Measurements from ENCODE around the gene CTNNA3.
"Not testable (repeated sequence)": the region's sequence is repeated elsewhere in the genome, so short reads cannot be mapped to it uniquely, and the experiment has no call there.

Gene CTNNA3

GRCh38 chr10:66350622-66351399 lies 1345.2 kb downstream of the CTNNA3 start:
- POLR2A ChIA-PET: no interaction called here
- no peaks in the 10 kb centered on the region for H3K9me3 ChIP-seq (ENCODE audit: control extremely low read depth in 1 of 5, control insufficient read depth in 4 of 5, insufficient read depth in 2 of 5, low read depth in 1 of 5, low read length in 4 of 5)
- CTCF ChIA-PET: interaction anchor here (0.7 kb wide), 1 partner anchor 31 kb away, joined by 3 read pairs; no protein-coding TSS in a partner anchor
- no CpG with 5 or more reads among the region's 1 CpG for WGBS (ENCODE audit: insufficient coverage)
- no peak overlapping the region for H3K4me3 ChIP-seq (ENCODE audit: control insufficient read depth in 1 of 7, extremely low read depth in 1 of 7, insufficient read depth in 4 of 7, low read depth in 2 of 7, low read length in 6 of 7)
- DNase-seq: no peak
- H3K27ac ChIP-seq (ENCODE audit: insufficient read depth in 1 of 2, low read depth in 1 of 2, low read length in 2 of 2, poor library complexity in 1 of 2, severe bottlenecking in 2 of 2): no peak overlapping the region
- H3K27me3 ChIP-seq (replicated peaks in 2 of 5; ENCODE audit: control insufficient read depth in 4 of 5, insufficient read depth in 5 of 5, low read length in 4 of 5): no peaks in the 10 kb centered on the region
- H3K4me1 ChIP-seq (ENCODE audit: control extremely low read depth in 1 of 4, control insufficient read depth in 4 of 4, insufficient read depth in 4 of 4, low read length in 3 of 4): no peaks in the 10 kb centered on the region
- H3K36me3 ChIP-seq (ENCODE audit: control insufficient read depth in 4 of 4, insufficient read depth in 4 of 4, low read length in 3 of 4): no peaks in the 10 kb centered on the region

DNA sequence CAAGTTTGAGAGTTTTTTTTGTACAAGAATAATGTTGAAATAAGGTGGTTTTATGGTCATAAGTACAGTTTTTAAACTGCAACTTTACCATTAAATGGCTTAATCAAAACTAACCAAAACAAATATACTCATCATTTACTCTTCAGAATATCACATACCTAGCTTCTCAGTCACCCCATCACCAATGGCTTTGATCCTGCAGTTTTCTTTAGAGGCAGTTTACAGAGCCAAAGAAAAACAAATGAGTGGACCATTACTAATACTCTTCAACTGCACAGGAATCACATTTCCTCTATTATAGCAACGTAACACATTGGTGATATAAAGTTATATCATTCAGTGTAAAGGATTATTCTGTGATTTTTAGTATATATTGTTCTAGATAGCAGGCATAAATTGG lies 1346.3 kb downstream of the CTNNA3 start:
- H3K4me1 ChIP-seq (ENCODE audit: control extremely low read depth in 1 of 4, control insufficient read depth in 4 of 4, insufficient read depth in 4 of 4, low read length in 3 of 4): no peaks in the 10 kb centered on the region
- H3K4me3 ChIP-seq (ENCODE audit: control insufficient read depth in 1 of 7, extremely low read depth in 1 of 7, insufficient read depth in 4 of 7, low read depth in 2 of 7, low read length in 6 of 7): no peak overlapping the region
- H3K9me3 ChIP-seq (ENCODE audit: control extremely low read depth in 1 of 5, control insufficient read depth in 4 of 5, insufficient read depth in 2 of 5, low read depth in 1 of 5, low read length in 4 of 5): no peaks in the 10 kb centered on the region
- no peaks in the 10 kb centered on the region for H3K27me3 ChIP-seq (replicated peaks in 2 of 5; ENCODE audit: control insufficient read depth in 4 of 5, insufficient read depth in 5 of 5, low read length in 4 of 5)
- CTCF ChIA-PET: no interaction called here
- WGBS (ENCODE audit: insufficient coverage): no CpG with 5 or more reads among the region's 1 CpG
- H3K36me3 ChIP-seq (ENCODE audit: control insufficient read depth in 4 of 4, insufficient read depth in 4 of 4, low read length in 3 of 4): no peaks in the 10 kb centered on the region
- no peak overlapping the region for H3K27ac ChIP-seq (ENCODE audit: insufficient read depth in 1 of 2, low read depth in 1 of 2, low read length in 2 of 2, poor library complexity in 1 of 2, severe bottlenecking in 2 of 2)
- no peak for DNase-seq
- POLR2A ChIA-PET: no interaction called here

DNA sequence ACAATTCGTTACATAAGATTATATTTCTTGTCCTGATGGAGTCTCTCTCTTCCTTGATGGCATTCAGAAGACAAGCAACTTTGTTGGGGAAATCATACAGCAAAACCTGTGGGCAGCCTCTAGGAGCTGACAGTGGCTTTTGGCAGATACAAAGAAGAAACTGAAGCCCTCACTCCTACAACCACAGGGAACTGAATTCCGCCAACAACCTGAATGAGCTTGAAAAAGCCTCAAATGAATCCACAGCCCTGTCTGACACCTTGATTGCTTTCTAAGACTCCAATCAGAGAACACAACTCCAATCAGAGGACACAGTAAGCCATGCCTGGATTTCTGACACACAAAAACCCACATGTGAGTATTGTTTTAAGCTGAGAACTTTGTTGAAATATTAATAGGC lies 1346.9 kb downstream of the CTNNA3 start:
- no peaks in the 10 kb centered on the region for H3K9me3 ChIP-seq (ENCODE audit: control extremely low read depth in 1 of 5, control insufficient read depth in 4 of 5, insufficient read depth in 2 of 5, low read depth in 1 of 5, low read length in 4 of 5)
- H3K27ac ChIP-seq (ENCODE audit: insufficient read depth in 1 of 2, low read depth in 1 of 2, low read length in 2 of 2, poor library complexity in 1 of 2, severe bottlenecking in 2 of 2): no peak overlapping the region
- H3K4me1 ChIP-seq (ENCODE audit: control extremely low read depth in 1 of 4, control insufficient read depth in 4 of 4, insufficient read depth in 4 of 4, low read length in 3 of 4): no peaks in the 10 kb centered on the region
- H3K36me3 ChIP-seq (ENCODE audit: control insufficient read depth in 4 of 4, insufficient read depth in 4 of 4, low read length in 3 of 4): no peaks in the 10 kb centered on the region
- no peak overlapping the region for H3K4me3 ChIP-seq (ENCODE audit: control insufficient read depth in 1 of 7, extremely low read depth in 1 of 7, insufficient read depth in 4 of 7, low read depth in 2 of 7, low read length in 6 of 7)
- H3K27me3 ChIP-seq (replicated peaks in 2 of 5; ENCODE audit: control insufficient read depth in 4 of 5, insufficient read depth in 5 of 5, low read length in 4 of 5): no peaks in the 10 kb centered on the region
- 82% methylated on average over 2 of the region's 2 CpGs for WGBS (ENCODE audit: insufficient coverage)
- ChIA-PET POLR2A (no interaction called here), CTCF (no interaction called here)
- no peak for DNase-seq

- Histone ChIP-seq H3K27ac (ENCODE audit: insufficient read depth in 1 of 2, low read depth in 1 of 2, low read length in 2 of 2, poor library complexity in 1 of 2, severe bottlenecking in 2 of 2) (no peak overlapping the region), H3K4me1 (ENCODE audit: control extremely low read depth in 1 of 4, control insufficient read depth in 4 of 4, insufficient read depth in 4 of 4, low read length in 3 of 4) (no peaks in the 10 kb centered on the region), H3K36me3 (ENCODE audit: control insufficient read depth in 4 of 4, insufficient read depth in 4 of 4, low read length in 3 of 4) (no peaks in the 10 kb centered on the region), H3K27me3 (replicated peaks in 2 of 5; ENCODE audit: control insufficient read depth in 4 of 5, insufficient read depth in 5 of 5, low read length in 4 of 5) (no peaks in the 10 kb centered on the region), H3K4me3 (ENCODE audit: control insufficient read depth in 1 of 7, extremely low read depth in 1 of 7, insufficient read depth in 4 of 7, low read depth in 2 of 7, low read length in 6 of 7) (no peak overlapping the region), H3K9me3 (ENCODE audit: control extremely low read depth in 1 of 5, control insufficient read depth in 4 of 5, insufficient read depth in 2 of 5, low read depth in 1 of 5, low read length in 4 of 5) (no peaks in the 10 kb centered on the region)
- DNase-seq: no peak
- WGBS (ENCODE audit: insufficient coverage): 80% methylated on average over 1 of the region's 3 CpGs
- CTCF ChIA-PET: no interaction called here
- POLR2A ChIA-PET: no interaction called here
Measured at GRCh38 chr10:66337211-66337610, 1358.8 kb downstream of the CTNNA3 start.

- no peak for DNase-seq
- Histone ChIP-seq H3K36me3 (ENCODE audit: control insufficient read depth in 4 of 4, insufficient read depth in 4 of 4, low read length in 3 of 4) (no peaks in the 10 kb centered on the region), H3K4me3 (ENCODE audit: control insufficient read depth in 1 of 7, extremely low read depth in 1 of 7, insufficient read depth in 4 of 7, low read depth in 2 of 7, low read length in 6 of 7) (no peak overlapping the region), H3K27me3 (replicated peaks in 2 of 5; ENCODE audit: control insufficient read depth in 4 of 5, insufficient read depth in 5 of 5, low read length in 4 of 5) (no peaks in the 10 kb centered on the region), H3K27ac (ENCODE audit: insufficient read depth in 1 of 2, low read depth in 1 of 2, low read length in 2 of 2, poor library complexity in 1 of 2, severe bottlenecking in 2 of 2) (no peak overlapping the region), H3K4me1 (ENCODE audit: control extremely low read depth in 1 of 4, control insufficient read depth in 4 of 4, insufficient read depth in 4 of 4, low read length in 3 of 4) (no peaks in the 10 kb centered on the region), H3K9me3 (ENCODE audit: control extremely low read depth in 1 of 5, control insufficient read depth in 4 of 5, insufficient read depth in 2 of 5, low read depth in 1 of 5, low read length in 4 of 5) (no peaks in the 10 kb centered on the region)
- ChIA-PET CTCF (no interaction called here), POLR2A (no interaction called here)
Measured at GRCh38 chr10:66336791-66337190, 1359.2 kb downstream of the CTNNA3 start.

DNA sequence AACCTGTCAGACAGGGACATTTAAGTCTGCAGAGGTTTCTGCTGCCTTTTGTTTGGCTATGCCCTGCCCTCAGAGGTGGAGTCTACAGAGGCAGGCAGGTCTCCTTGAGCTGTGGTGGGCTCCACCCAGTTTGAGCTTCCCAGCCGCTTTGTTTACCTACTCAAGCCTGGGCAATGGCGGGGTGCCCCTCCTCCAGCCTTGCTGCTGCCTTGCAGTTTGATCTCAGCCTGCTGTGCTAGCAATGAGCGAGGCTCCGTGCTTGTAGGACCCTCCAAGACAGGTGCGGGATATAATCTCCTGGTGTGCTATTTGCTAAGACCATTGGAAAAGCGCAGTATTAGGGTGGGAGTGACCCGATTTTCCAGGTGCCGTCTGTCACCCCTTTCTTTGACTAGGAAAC lies 1360.2 kb downstream of the CTNNA3 start:
- H3K27me3 ChIP-seq (replicated peaks in 2 of 5; ENCODE audit: control insufficient read depth in 4 of 5, insufficient read depth in 5 of 5, low read length in 4 of 5); POLR2A ChIA-PET; DNase-seq; CTCF ChIA-PET; H3K27ac ChIP-seq (ENCODE audit: insufficient read depth in 1 of 2, low read depth in 1 of 2, low read length in 2 of 2, poor library complexity in 1 of 2, severe bottlenecking in 2 of 2); H3K4me1 ChIP-seq (ENCODE audit: control extremely low read depth in 1 of 4, control insufficient read depth in 4 of 4, insufficient read depth in 4 of 4, low read length in 3 of 4); H3K4me3 ChIP-seq (ENCODE audit: control insufficient read depth in 1 of 7, extremely low read depth in 1 of 7, insufficient read depth in 4 of 7, low read depth in 2 of 7, low read length in 6 of 7); H3K36me3 ChIP-seq (ENCODE audit: control insufficient read depth in 4 of 4, insufficient read depth in 4 of 4, low read length in 3 of 4); H3K9me3 ChIP-seq (ENCODE audit: control extremely low read depth in 1 of 5, control insufficient read depth in 4 of 5, insufficient read depth in 2 of 5, low read depth in 1 of 5, low read length in 4 of 5): not testable (repeated sequence)
- WGBS (ENCODE audit: insufficient coverage): 98% methylated on average over 8 of the region's 8 CpGs

GRCh38 chr10:66329147-66329546 lies 1366.8 kb downstream of the CTNNA3 start:
- H3K27ac ChIP-seq (ENCODE audit: insufficient read depth in 1 of 2, low read depth in 1 of 2, low read length in 2 of 2, poor library complexity in 1 of 2, severe bottlenecking in 2 of 2): no peak overlapping the region
- POLR2A ChIA-PET: no interaction called here
- no peak for DNase-seq
- whole genome bisulfite sequencing (ENCODE audit: insufficient coverage): 95% methylated on average over 7 of the region's 7 CpGs
- peaks cover 0 to 1% (median 0%) of the 10 kb centered on the region in 5 experiments for H3K9me3 ChIP-seq (ENCODE audit: control extremely low read depth in 1 of 5, control insufficient read depth in 4 of 5, insufficient read depth in 2 of 5, low read depth in 1 of 5, low read length in 4 of 5)
- no peaks in the 10 kb centered on the region for H3K27me3 ChIP-seq (replicated peaks in 2 of 5; ENCODE audit: control insufficient read depth in 4 of 5, insufficient read depth in 5 of 5, low read length in 4 of 5)
- CTCF ChIA-PET: no interaction called here
- H3K4me3 ChIP-seq (ENCODE audit: control insufficient read depth in 1 of 7, extremely low read depth in 1 of 7, insufficient read depth in 4 of 7, low read depth in 2 of 7, low read length in 6 of 7): no peak overlapping the region
- no peaks in the 10 kb centered on the region for H3K36me3 ChIP-seq (ENCODE audit: control insufficient read depth in 4 of 4, insufficient read depth in 4 of 4, low read length in 3 of 4)
- H3K4me1 ChIP-seq (ENCODE audit: control extremely low read depth in 1 of 4, control insufficient read depth in 4 of 4, insufficient read depth in 4 of 4, low read length in 3 of 4): no peaks in the 10 kb centered on the region
